IPS DF 6.9 (cell line): ENCODE measurements around the gene PXMP4.

Experiments
- DNase-seq: peaks from one replicate; pipeline ENCODE4 v3.0.0-alpha.2; 2013; ENCODE audit warnings: low read depth, low spot score
- H3K27ac ChIP-seq: one replicate; pipeline ENCODE4 v1.5.1; 2013; ENCODE audit warnings: low read length, control low read depth
- H3K27me3 ChIP-seq: 2 replicates; pipeline ENCODE4 v1.6.1; 2013; ENCODE audit warnings: mild to moderate bottlenecking, low read length; ENCODE audit not compliant: control insufficient read depth, insufficient read depth
- H3K36me3 ChIP-seq: 2 replicates; pipeline ENCODE4 v1.6.1; 2013; ENCODE audit warnings: low read length; ENCODE audit not compliant: control insufficient read depth, insufficient read depth
- H3K4me1 ChIP-seq: 2 replicates; pipeline ENCODE4 v1.6.1; 2013; ENCODE audit warnings: low read length; ENCODE audit not compliant: control insufficient read depth, insufficient read depth
- H3K4me3 ChIP-seq: 2 replicates; pipeline ENCODE4 v1.5.1; 2013; ENCODE audit warnings: mild to moderate bottlenecking, low read length
- H3K9me3 ChIP-seq: 2 replicates; pipeline ENCODE4 v1.6.1; 2013; ENCODE audit warnings: low read length, inconsistent platforms; ENCODE audit not compliant: control insufficient read depth, insufficient read depth
- WGBS: extraction: QIAGEN DNeasy Blood & Tissue Kit; methylation state at CpG from one replicate; pipeline ENCODE4 v1.1.7; 2013; ENCODE audit warnings: mixed read lengths, missing lambda C conversion rate; ENCODE audit not compliant: insufficient read length, insufficient coverage; 5-methylcytosine and 5-hydroxymethylcytosine counted together

The PXMP4 gene

GRCh38 chr20:33660685-33661058 lies 59.4 kb downstream of the PXMP4 start:
- peaks cover 10% of the 10 kb centered on the region for H3K36me3 ChIP-seq
- no peak overlapping the region for H3K27ac ChIP-seq
- peaks cover 3% of the 10 kb centered on the region for H3K4me1 ChIP-seq
- H3K27me3 ChIP-seq: no peaks in the 10 kb centered on the region
- no peaks in the 10 kb centered on the region for H3K9me3 ChIP-seq
- DNase-seq: no peak
- WGBS: no CpG with 5 or more reads among the region's 7 CpGs
- H3K4me3 ChIP-seq: no peak overlapping the region

- Histone ChIP-seq H3K27ac (no peak overlapping the region), H3K36me3 (peaks cover 10% of the 10 kb centered on the region), H3K9me3 (no peaks in the 10 kb centered on the region), H3K4me3 (no peak overlapping the region), H3K4me1 (peaks cover 3% of the 10 kb centered on the region), H3K27me3 (no peaks in the 10 kb centered on the region)
- no peak for DNase-seq
- WGBS: no CpG with 5 or more reads among the region's 21 CpGs
Measured at GRCh38 chr20:33660035-33660684, 60.0 kb downstream of the PXMP4 start.

- H3K9me3 ChIP-seq: no peaks in the 10 kb centered on the region
- no peaks in the 10 kb centered on the region for H3K27me3 ChIP-seq
- WGBS: no CpG with 5 or more reads among the region's 32 CpGs
- no peak overlapping the region for H3K27ac ChIP-seq
- H3K4me1 ChIP-seq: peaks cover 3% of the 10 kb centered on the region
- no peak overlapping the region for H3K4me3 ChIP-seq
- H3K36me3 ChIP-seq: peaks cover 10% of the 10 kb centered on the region
- no peak for DNase-seq
Measured at GRCh38 chr20:33659341-33660034, 60.6 kb downstream of the PXMP4 start.

GRCh38 chr20:33658929-33659328 lies 61.2 kb downstream of the PXMP4 start:
- WGBS: no CpG with 5 or more reads among the region's 4 CpGs
- no peak overlapping the region for H3K27ac ChIP-seq
- H3K4me1 ChIP-seq: peaks cover 3% of the 10 kb centered on the region
- no peaks in the 10 kb centered on the region for H3K27me3 ChIP-seq
- peaks cover 10% of the 10 kb centered on the region for H3K36me3 ChIP-seq
- DNase-seq: no peak
- H3K4me3 ChIP-seq: no peak overlapping the region
- H3K9me3 ChIP-seq: no peaks in the 10 kb centered on the region

GRCh38 chr20:33658510-33658909 lies 61.6 kb downstream of the PXMP4 start:
- DNase-seq: no peak
- Histone ChIP-seq H3K27me3 (no peaks in the 10 kb centered on the region), H3K36me3 (peaks cover 10% of the 10 kb centered on the region), H3K4me1 (peaks cover 3% of the 10 kb centered on the region), H3K9me3 (no peaks in the 10 kb centered on the region), H3K27ac (no peak overlapping the region), H3K4me3 (no peak overlapping the region)
- WGBS: no CpG with 5 or more reads among the region's 8 CpGs

- Histone ChIP-seq H3K4me1 (peaks cover 2% of the 10 kb centered on the region), H3K27ac (no peak overlapping the region), H3K27me3 (no peaks in the 10 kb centered on the region), H3K4me3 (no peak overlapping the region), H3K9me3 (no peaks in the 10 kb centered on the region), H3K36me3 (peaks cover 10% of the 10 kb centered on the region)
- DNase-seq: no peak
- WGBS: no CpG with 5 or more reads among the region's 12 CpGs
Measured at GRCh38 chr20:33657704-33658095, 62.4 kb downstream of the PXMP4 start.

- no peak for DNase-seq
- Histone ChIP-seq H3K27me3 (no peaks in the 10 kb centered on the region), H3K9me3 (no peaks in the 10 kb centered on the region), H3K27ac (no peak overlapping the region), H3K4me1 (no peaks in the 10 kb centered on the region; the same call in 1 of the 2 replicates), H3K36me3 (peaks cover 10% of the 10 kb centered on the region), H3K4me3 (no peak overlapping the region)
- no CpG with 5 or more reads among the region's 17 CpGs for WGBS
Measured at GRCh38 chr20:33656783-33657703, 63.1 kb downstream of the PXMP4 start.

- DNase-seq: no peak
- peaks cover 10% of the 10 kb centered on the region for H3K36me3 ChIP-seq
Measured at GRCh38 chr20:33656010-33656782, 63.9 kb downstream of the PXMP4 start.

GRCh38 chr20:33655164-33655563 lies 64.9 kb downstream of the PXMP4 start:
- no peaks in the 10 kb centered on the region; the same call in 1 of the 2 replicates for H3K4me1 ChIP-seq
- DNase-seq: no peak
- no peaks in the 10 kb centered on the region for H3K27me3 ChIP-seq
- WGBS: no CpG with 5 or more reads among the region's 4 CpGs
- H3K4me3 ChIP-seq: no peak overlapping the region
- no peaks in the 10 kb centered on the region for H3K9me3 ChIP-seq
- no peak overlapping the region for H3K27ac ChIP-seq
- H3K36me3 ChIP-seq: peaks cover 10% of the 10 kb centered on the region

More at GRCh38 chr20:33656010-33656782, 63.9 kb downstream of the PXMP4 start:
- Histone ChIP-seq H3K27ac (no peak overlapping the region), H3K9me3 (no peaks in the 10 kb centered on the region), H3K27me3 (no peaks in the 10 kb centered on the region), H3K4me3 (no peak overlapping the region), H3K4me1 (no peaks in the 10 kb centered on the region; the same call in 1 of the 2 replicates)
- no CpG with 5 or more reads among the region's 10 CpGs for WGBS
